GM12892 (cell line): ENCODE measurements around the gene PDS5A.
"Not testable (repeated sequence)": the region's sequence is repeated elsewhere in the genome, so short reads cannot be mapped to it uniquely, and the experiment has no call there.

Source experiments
- DNase-seq: peaks from one replicate; pipeline ENCODE4 v3.0.0; 2011; ENCODE audit not compliant: insufficient read length
- FAIRE-seq: peaks from 2 replicates; lab custom pipeline; 2011; peaks lifted over from hg19 to GRCh38; lab: Jason Lieb, UNC
- POLR2A ChIP-seq: IDR thresholded peaks from 2 replicates; pipeline ENCODE4 v1.6.1; 2011; ENCODE audit warnings: low read depth, low read length, control low read depth
- POLR2AphosphoS5 ChIP-seq: IDR thresholded peaks from 2 replicates; pipeline ENCODE4 v1.6.1; 2011; ENCODE audit warnings: low read depth, low read length, control low read depth
- TAF1 ChIP-seq: IDR thresholded peaks from 2 replicates; pipeline ENCODE4 v1.6.1; 2011; ENCODE audit warnings: low read depth, mild to moderate bottlenecking, control low read depth, low read length, borderline replicate concordance

PDS5A gene

DNA sequence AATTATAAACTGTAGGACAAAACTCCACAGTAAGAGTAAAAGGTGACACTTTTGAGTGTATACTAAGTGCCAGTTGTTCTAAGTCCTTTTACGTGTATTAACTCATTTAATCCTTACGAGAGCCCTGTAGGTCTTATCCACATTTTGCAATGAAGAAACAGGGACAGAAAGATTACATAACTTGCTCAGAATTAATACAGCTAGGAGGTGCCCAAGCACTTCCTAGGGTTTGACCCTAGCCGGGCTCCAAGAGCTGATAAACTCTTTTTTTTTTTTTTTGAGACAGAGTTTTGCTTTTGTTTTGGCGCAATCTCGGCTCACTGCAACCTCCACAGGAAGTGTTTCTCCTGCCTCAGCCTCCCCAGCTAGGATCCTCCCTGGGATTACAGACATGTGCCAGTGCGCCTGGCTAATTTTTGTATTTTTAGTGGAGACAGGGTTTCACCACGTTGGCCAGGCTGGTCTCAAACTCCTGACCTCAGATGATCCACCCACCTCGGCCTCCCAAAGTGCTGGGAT lies 169.4 kb downstream of the PDS5A start:
- DNase-seq (no peak), FAIRE-seq (no peak)
- TF ChIP-seq TAF1 (no peak), POLR2A (no peak), POLR2AphosphoS5 (no peak)

DNA sequence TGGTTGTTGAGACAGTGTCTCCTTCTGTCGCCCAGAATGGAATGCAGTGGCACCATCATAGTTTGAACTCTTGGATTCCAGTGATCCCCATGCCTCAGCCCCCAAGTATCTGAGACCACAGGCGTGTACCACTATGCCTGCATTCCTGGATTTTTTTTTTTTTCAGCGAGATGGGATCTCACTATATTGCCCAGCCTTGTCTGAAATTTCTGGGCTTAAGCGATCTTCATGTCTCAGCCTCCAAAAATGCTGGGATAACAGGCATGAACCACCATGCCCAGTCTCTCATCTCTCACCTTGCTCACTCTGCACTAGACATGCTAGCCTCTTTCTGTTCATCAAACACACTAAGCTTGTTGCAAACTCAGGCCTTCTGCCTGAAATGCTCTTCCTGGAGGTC lies 175.7 kb downstream of the PDS5A start:
- FAIRE-seq (no peak), DNase-seq (no peak)
- TF ChIP-seq POLR2AphosphoS5 (no peak), POLR2A (no peak), TAF1 (no peak)

DNA sequence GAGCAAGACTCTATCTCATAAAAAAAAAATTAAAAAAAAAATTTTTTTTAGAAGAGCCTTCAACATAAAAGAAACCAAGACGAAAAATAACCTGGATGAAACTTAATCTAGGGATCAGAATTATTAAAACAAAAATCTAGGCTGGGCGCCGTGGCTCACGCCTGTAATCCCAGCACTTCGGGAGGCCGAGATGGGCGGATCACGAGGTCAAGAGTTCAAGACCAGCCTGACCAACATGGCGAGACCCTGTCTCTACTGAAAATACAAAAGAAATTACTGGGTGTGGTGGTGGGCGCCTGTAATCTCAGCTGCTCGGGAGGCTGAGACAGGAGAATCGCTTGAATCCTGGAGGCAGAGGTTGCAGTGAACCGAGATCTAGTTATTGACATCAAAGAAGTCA lies 184.7 kb downstream of the PDS5A start:
- DNase-seq, FAIRE-seq: not testable (repeated sequence)

DNA sequence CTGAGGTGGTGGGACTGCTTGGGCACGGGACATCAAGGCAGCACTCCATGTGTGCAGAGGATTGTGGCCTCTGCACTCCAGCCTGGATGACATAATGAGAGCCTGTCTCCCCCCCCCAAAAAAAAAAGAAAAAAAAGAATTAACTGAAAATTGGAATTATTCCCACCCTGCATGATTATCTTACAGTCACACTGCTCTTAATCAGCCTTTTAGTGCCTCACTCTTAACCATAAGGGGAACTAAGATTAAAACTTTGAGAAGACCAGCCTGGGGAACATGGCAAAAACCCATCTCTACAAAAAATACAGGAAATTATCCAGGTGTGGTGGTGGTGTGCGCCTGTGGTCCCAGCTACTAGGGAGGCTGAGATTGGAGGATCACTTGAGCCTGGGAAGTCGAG lies 185.2 kb downstream of the PDS5A start:
- no peak for DNase-seq
- TF ChIP-seq TAF1, result no peak
- no peak for TF ChIP-seq POLR2AphosphoS5
- no peak for TF ChIP-seq POLR2A
- no peak for FAIRE-seq

DNA sequence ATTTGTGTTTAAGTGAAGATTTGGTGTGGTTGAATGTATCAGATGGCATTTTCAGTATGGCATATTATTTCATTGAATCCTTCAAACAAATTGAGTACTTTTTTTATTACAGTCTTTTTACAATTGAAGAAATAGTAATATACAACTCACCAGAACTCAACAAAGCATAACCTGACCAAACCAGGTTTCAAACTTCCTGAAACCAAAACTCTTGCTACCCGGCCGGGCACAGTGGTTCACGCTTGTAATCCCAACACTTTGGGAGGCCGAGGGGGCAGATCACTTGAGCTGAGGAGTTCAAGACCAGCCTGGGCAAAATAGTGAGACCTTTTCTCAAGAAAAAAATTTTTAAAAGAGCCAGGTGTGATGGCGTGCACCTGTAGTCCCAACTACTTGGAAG lies 185.6 kb downstream of the PDS5A start:
- no peak for FAIRE-seq
- no peak for DNase-seq
- TF ChIP-seq TAF1 (no peak), POLR2A (no peak), POLR2AphosphoS5 (no peak)

DNA sequence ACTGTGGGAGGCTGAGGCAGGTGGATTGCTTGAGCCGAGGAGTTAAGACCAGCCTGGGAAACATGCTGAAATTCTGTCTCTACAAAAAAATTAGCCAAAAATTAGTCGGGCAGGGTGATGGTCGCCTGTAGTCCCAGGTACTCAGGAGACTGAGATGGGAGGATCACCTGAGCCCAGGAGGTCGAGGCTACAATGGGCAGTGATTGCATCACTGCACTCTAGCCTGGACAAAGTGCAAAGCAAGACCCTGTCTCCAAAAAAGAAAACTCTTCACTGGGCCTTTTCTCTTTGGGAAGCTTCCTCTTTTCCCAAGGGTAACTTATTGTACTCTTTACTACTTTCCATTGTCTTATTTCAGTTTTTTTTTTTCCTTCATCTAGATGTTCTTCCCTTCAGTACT lies 190.9 kb downstream of the PDS5A start:
- TF ChIP-seq POLR2AphosphoS5 (no peak), TAF1 (no peak), POLR2A (no peak)
- no peak for DNase-seq
- FAIRE-seq, result no peak

DNA sequence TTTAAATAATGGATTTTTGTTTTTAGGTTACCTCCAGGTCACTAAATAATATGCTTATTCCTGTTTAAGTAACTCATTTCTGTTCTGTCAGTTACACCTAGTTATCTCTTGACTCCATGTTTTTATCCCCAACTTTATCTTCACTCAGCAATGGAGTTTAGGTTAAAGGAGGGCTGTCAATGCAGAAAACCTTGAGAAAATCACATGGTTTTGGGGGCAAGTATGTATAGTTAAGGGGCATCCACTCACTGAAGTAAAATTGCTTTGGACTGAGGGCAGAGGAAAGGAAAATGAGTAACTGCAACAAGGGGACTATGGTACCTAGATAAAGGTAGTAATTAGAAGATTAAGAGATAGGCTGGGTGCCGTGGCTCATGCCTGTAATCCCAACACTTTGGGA lies 192.6 kb downstream of the PDS5A start:
- TF ChIP-seq POLR2A (no peak), POLR2AphosphoS5 (no peak), TAF1 (no peak)
- FAIRE-seq (no peak), DNase-seq (no peak)

DNA sequence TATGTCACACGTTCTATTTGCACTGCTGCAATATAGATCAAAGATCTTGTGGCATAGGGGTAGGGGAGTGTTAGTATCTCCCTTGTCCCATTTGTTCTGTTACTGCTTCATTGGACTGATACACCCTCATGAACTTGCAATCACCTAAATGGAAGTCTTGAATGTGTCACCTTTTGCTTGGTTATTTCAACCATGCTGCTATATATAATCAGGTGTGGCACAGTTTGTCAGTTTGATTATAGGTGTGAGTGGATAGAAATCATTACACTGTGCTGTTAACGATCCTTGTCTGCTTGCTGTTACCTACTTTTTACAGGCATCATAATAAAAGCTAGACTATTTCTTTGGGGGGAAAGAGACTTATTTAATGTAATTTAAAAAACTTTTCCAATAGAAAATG lies 195.7 kb downstream of the PDS5A start:
- FAIRE-seq, DNase-seq: not testable (repeated sequence)
